ENCODE data around the gene PAPLN.

DNA sequence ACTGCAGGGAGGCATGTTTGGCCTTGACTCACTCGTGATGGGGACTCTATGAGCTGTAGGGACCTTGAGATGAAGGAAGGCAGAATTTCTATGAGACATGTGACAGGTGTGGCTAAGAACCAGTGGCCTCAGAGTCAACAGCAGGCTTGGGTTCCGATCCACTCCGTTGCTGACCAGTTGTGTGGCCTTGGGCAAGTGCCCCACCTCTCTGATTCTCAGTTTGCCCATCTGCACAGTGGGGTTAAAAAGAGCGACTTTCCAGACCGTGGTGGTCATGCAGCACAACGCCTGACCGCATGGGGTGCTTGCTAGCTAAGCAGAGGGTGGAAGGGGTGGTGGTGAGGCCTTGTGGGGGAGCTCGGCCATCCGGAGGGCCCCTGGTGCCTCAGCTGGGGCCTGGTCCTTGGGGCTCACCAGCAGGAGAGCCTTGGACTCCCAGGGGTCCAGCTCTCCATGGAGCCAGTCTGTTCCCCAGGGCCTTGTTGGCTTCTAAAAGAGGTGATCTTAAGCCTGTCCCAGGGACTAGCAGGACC lies 18.5 kb downstream of the PAPLN start:
- TF ChIP-seq, protein P1, sequence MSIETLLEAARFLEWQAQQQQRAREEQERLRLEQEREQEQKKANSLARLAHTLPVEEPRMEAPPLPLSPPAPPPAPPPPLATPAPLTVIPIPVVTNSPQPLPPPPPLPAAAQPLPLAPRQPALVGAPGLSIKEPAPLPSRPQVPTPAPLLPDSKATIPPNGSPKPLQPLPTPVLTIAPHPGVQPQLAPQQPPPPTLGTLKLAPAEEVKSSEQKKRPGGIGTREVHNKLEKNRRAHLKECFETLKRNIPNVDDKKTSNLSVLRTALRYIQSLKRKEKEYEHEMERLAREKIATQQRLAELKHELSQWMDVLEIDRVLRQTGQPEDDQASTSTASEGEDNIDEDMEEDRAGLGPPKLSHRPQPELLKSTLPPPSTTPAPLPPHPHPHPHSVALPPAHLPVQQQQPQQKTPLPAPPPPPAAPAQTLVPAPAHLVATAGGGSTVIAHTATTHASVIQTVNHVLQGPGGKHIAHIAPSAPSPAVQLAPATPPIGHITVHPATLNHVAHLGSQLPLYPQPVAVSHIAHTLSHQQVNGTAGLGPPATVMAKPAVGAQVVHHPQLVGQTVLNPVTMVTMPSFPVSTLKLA (conservative IDR thresholded peaks at IDR 0.05), result no peak
- TF ChIP-seq ZBTB8A (IDR thresholded peaks at IDR 0.05; ENCODE audit: partially characterized antibody), result no peak
